ENCODE data around the gene KCNJ16.
"Not testable (repeated sequence)": the region's sequence is repeated elsewhere in the genome, so short reads cannot be mapped to it uniquely, and the experiment has no call there.

KCNJ16 gene

DNA sequence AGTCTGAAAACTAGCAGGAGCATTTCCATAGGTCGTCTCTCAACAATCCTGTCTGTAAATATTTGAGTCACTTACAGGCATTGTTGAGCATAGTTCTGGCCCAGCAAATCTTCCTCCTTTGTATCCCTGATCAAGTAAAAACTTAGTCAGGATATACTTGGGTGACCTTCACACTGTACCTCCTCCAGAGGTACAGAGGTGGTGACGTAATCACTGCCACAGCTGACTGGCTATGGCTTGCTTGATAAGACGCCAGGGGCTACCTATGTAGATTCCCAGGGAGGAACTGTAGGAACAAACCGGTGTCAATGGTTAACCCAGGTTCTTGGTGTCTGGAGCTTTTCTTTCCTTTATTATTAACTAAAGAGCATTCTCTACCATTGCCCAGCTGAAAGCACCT, at the start of gene KCNJ16:
TSS of gene KCNJ16 (plus strand) at position 270 of the 400 bp plus-strand sequence. CDS start 56,863 bp downstream, outside the sequence.
- DNase-seq (ENCODE audit: insufficient read length, low spot score) (no peak), FAIRE-seq (no peak)

GRCh38 chr17:70028397-70028796, 46.6 kb upstream of the KCNJ16 start:
- no peak for DNase-seq (ENCODE audit: insufficient read length, low spot score)
- FAIRE-seq: no peak

DNA sequence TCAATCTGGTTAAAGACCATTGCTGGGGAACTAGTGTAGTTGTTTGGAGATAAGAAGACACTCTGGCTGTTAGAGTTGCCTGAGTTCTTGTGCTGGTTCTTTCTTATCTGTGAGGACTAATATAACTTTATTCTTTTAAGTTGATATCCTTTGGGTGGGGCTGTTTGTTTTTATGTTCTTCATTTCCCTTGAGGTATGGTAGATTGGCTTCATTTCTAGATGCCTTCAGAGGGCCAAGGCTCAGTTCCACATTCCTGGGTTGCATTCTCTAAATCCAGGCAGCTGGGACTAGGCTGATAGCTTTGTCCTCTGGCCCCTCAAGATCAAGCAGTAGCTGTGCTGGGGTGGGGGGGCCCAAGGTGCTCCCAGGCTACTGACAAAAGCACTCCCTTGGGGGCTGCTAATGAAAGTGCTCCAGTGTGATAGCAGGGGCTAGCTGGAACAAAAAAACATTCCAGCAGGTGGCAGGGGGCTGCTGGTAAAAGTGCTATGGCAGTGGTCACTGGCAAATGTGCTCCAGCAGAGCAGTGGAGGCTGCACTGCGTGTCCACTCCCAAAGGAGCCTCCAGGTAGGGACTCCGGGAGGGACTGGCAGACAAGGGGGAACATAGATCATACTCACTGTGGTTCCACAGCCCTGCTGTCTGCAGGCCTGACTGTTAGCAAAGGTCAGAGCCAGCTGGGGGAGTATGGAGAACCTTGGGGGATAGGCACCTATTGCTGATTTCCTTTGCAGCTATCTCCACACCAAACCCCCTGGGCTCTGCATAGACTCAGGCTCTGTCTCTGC, 45.9 kb upstream of the KCNJ16 start:
- DNase-seq (ENCODE audit: insufficient read length, low spot score) (no peak), FAIRE-seq (no peak)

DNA sequence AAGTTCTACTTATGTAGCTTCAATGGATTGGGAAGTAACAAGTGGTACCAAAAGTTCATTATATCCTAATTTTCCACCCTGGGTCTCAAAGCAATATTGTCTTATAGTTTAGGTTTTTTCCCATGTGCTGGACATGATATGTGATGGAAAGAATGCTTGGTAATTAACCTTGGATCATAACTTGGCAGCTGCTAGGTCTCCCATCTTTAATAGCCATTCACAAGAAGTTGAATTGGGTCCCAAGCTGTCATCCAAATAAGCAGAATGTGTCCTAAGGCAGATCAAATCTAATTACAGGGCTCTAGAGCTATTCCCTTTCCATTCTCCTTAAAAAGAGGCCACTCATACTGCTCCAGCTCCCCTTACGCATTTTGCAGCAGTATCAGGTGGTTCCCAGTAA, 44.7 kb upstream of the KCNJ16 start:
- FAIRE-seq (no peak), DNase-seq (ENCODE audit: insufficient read length, low spot score) (no peak)

- DNase-seq (ENCODE audit: insufficient read length, low spot score) (no peak), FAIRE-seq (no peak)
Measured at GRCh38 chr17:70031341-70031740, 43.7 kb upstream of the KCNJ16 start.

GRCh38 chr17:70033165-70033564, 41.9 kb upstream of the KCNJ16 start:
- DNase-seq (ENCODE audit: insufficient read length, low spot score) (no peak), FAIRE-seq (no peak)

- FAIRE-seq (no peak), DNase-seq (ENCODE audit: insufficient read length, low spot score) (no peak)
Measured at GRCh38 chr17:70034158-70034557, 40.9 kb upstream of the KCNJ16 start.

GRCh38 chr17:70037498-70037897, 37.5 kb upstream of the KCNJ16 start:
- DNase-seq (ENCODE audit: insufficient read length, low spot score) (no peak), FAIRE-seq (no peak)

DNA sequence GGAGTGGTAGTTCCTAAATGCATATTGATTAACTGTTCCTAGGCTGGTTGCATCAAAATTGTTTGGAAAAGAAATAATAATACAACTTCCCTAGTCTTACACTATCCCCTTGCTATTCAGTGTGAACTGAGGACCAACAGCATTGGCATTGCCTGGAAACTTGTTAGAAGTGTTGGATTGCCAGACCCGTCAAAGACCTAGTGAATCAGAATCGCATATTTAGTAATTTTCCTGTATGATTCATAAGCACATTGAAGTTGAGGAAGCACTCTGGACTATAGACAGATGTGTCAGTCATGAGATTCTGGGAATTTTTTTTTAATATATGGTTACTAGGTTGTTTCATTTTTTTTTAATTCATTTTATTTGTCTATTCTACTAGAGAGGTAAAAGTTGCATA, 34.7 kb upstream of the KCNJ16 start:
- FAIRE-seq (no peak), DNase-seq (ENCODE audit: insufficient read length, low spot score) (no peak)

DNA sequence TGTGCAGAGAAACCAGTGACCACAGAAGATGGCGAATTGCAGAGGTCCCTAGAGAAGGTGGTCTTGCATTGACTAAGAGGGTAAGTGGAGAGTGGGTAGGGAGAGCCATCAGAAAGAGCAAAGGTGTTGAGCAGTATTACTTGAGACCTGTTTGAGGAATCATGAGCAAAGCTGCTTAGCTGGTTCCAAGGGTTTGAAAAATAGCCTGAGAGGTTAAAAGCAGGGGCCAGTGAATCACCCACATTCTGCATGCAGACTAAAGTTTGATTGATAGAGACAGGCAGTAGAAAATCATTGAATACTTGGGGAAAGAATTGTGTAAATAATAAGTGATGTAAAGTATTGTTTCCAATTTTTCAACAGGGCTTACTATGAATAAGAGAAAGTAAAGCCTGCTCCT, 34.0 kb upstream of the KCNJ16 start:
- DNase-seq (ENCODE audit: insufficient read length, low spot score): no peak
- FAIRE-seq: no peak

DNA sequence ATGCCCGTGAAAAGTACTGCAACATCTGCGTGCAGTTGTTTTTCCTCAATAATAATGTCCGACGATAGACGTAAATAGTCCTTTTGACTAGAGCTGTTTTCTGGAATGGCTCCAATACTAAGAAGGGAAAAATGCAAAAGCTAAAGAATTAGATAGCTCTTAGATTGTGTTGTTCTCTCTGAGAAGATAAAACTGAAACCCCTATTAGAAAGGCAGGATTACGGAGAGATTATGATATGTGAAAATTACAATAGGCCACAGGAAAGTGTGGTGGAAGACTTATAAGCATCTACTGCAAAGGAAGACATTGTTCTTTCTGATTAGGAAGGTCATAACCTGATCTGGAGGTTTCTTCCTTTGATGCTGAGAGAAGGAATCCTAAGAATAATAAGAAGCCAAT, 33.5 kb upstream of the KCNJ16 start:
- FAIRE-seq: no peak
- DNase-seq (ENCODE audit: insufficient read length, low spot score): no peak

DNA sequence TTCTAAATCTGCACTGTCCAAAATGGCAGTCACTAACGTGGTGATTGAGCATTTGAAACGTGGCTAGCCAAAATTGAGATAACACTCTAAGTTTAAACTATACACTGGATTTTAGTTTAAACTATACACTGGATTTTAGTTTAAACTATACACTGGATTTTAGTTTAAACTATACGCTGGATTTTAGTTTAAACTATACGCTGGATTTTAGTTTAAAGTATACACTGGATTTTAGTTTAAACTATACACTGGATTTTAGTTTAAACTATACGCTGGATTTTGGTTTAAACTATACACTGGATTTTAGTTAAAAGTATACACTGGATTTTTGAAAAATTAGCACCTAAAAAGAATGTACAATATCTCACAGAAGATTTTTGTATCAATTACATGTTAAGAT, 29.2 kb upstream of the KCNJ16 start:
- not testable (repeated sequence) for FAIRE-seq

GRCh38 chr17:70047619-70048419, 27.2 kb upstream of the KCNJ16 start:
- DNase-seq (ENCODE audit: insufficient read length, low spot score) (no peak), FAIRE-seq (no peak)

More for the DNA sequence above, 29.2 kb upstream of the KCNJ16 start:
- DNase-seq (ENCODE audit: insufficient read length, low spot score): not testable (repeated sequence)

GRCh38 chr17:70049801-70050591, 25.0 kb upstream of the KCNJ16 start:
- FAIRE-seq: no peak
- no peak for DNase-seq (ENCODE audit: insufficient read length, low spot score)

GRCh38 chr17:70050931-70051330, 24.1 kb upstream of the KCNJ16 start:
- DNase-seq (ENCODE audit: insufficient read length, low spot score) (no peak), FAIRE-seq (no peak)

GRCh38 chr17:70053241-70054234, 21.5 kb upstream of the KCNJ16 start:
- FAIRE-seq (no peak), DNase-seq (ENCODE audit: insufficient read length, low spot score) (no peak)

- FAIRE-seq: no peak
- no peak for DNase-seq (ENCODE audit: insufficient read length, low spot score)
Measured at GRCh38 chr17:70055000-70055399, 20.0 kb upstream of the KCNJ16 start.

DNA sequence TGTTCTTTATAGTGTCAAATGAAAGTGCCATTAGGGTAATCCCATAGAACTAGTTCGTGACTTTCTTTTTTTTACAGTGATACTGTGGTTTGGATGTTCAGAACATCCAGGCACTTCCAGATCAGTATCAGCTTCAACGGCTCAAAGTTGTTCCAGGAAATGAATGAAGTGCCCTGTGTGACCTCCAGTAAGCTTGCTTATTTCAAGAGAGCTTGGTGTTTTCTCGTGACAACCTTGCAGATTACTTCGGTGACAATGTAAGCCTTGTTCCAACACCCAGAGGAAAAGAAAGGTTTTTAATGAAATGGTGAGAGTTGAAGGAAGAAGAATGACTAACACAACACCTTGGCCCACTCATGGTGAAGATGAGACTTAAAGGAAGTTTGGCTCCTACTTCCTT, 16.0 kb upstream of the KCNJ16 start:
- FAIRE-seq: no peak
- DNase-seq (ENCODE audit: insufficient read length, low spot score): no peak

DNA sequence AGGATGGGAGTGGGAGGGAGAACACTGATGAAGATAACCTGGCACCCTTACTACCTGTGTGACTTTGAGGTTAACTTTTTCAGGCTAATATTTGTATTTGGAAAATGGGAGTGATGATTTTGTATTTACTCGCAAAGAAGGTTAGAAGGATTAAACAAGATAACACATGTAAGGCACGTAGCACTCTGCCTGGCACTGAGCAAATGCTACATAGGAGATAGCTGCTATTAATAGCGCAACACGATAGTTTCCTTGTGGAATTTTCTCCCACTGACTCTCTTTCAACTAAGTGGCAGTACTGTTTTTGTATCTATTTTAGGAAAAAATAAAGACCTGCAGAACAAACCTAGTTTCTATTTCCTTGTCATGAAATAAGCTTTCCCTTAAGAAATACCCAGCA, 15.4 kb upstream of the KCNJ16 start:
- DNase-seq (ENCODE audit: insufficient read length, low spot score): no peak
- no peak for FAIRE-seq

- no peak for FAIRE-seq
- DNase-seq (ENCODE audit: insufficient read length, low spot score): no peak
Measured at GRCh38 chr17:70060415-70060814, 14.6 kb upstream of the KCNJ16 start.
